8988T (cell line): ENCODE results near the gene SCUBE1.

Experiments used
- DNase-seq: peaks from one replicate; pipeline ENCODE4 v3.0.0; 2011

The SCUBE1 gene

GRCh38 chr22:43325176-43325575, 18.0 kb downstream of the SCUBE1 start:
- no peak for DNase-seq

DNA sequence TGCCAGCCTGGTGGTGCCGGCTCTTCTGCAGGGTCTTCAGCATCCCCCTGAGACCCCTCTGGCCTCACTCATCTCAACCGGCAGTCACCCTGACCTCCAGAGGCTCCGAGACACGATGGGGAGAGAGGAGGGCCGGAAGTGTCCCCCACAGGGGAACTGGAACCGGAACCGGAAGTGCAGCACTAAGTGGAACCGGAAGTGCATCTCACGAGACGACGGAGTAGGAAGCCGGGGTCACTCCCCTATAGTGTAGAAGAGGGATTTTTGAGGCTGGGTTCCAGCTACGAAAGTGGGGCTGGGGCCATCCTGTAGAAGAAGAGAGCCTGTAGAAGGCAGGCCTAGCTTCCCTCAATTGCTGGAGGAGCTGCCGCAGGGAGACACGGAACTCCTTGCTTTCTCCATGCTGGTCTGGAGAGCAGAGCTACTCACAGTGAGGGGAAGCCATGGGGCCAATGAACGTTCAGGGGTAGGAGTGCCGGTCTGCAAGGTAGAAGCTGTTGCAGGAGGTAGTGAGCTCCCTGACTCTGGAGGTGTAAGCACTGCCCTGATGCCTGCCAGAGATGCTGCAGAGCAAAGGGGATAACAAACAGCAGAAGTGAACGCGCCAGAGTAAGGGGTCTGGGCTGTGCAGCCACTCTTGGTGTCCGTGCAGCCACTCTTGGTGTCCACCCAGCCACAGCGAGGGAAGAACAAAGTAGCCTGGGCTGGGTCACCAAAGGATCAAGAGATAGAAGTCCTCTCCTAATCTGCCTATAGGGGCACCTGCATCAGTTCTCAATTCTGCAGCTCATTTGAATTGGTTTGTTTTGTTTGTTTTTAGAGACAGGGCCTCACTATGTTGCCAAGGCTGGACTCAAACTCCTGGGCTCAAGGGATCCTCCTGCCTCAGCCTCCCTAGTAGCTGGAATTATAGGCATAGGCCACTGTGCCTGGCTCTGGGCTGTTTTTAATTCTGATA, 21.9 kb downstream of the SCUBE1 start:
- no peak for DNase-seq

DNA sequence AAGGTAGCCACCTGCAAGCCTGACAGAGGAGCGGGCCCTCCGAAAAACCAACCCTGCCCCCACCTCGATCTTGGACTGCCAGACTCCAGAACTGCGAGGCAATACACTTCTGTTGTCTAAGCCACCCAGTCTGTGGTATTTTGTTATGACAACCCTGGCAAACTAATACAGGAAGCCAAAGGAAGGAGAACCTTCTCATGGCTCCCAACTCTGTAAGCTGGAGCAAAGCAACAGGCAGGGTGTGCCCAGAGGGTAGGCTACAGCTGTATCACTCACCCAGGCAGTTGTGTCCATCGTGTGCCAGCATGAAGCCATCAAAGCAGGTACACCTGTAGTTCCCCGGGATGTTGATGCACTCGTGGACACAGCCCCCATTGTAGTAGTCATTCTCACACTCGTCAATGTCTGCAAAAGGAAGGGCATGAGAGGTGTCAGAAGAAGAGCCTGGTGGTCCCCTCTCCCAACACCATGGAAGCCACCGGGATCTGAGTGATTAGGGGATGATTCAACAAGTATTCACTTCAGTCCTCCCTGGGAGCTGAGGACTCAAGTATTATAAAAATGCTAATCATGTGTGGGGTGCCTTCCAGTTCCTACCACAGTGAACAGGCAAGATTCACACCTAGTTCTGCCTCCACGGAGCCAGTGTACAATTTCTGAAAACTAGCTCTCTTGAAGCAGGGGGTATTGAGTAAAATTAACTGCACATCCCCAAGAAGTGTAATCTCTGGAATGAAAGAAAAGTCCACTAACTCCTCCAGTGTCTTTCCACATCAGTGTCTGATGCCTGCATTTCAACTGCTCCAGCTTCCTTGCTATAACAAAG, 23.3 kb downstream of the SCUBE1 start:
- no peak for DNase-seq

DNA sequence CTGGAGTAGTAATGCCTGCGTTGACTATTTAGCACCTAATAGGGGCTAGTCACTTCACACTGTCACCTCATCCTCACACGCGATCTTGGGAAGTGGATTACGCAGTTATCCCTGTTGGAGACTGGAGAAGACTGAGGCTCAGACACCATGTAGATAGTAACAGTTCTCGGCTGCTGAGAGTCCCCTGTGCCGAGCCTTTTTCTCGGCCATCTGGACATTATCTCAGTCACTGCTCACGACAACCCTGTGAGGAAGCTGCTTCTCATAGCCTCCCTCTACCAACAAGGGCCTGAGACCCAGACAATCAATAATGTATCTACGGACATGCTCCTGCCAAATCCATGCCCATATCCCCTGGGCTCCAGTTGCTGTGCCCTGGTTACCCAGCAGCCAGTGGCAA, 25.9 kb downstream of the SCUBE1 start:
- DNase-seq: no peak

- DNase-seq: no peak
Measured at GRCh38 chr22:43315687-43316217, 27.4 kb downstream of the SCUBE1 start.

- DNase-seq: no peak
Measured at GRCh38 chr22:43314611-43315010, 28.6 kb downstream of the SCUBE1 start.

DNA sequence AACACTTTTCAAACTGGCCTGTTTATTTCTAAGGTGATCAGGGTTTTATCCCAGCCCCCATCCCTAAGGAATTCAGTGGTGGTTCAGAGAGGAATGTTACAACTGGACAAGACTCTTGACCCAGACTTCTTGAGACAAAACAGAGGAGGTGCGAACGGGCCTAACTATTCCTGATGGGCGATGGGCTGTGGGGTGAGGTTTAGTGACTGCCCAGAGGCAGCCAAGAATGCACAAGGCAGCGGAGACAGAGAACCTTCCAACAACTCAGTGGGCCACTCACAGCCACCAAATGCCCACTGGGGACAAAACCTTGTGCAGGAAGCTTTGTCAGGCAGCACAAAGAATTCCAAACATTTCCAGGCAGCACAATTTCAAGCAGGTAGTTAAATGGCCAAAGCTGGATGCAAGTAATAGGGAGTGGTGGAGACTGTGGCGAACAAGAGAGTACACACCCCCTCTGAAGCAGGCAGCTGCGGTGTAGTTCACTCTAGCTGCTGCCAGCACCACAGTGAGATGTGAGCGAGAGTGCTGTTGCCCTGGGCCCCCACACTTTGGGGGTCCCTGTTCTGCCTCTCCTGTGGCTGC, 29.2 kb downstream of the SCUBE1 start:
- no peak for DNase-seq

GRCh38 chr22:43313244-43313889, 29.8 kb downstream of the SCUBE1 start:
- no peak for DNase-seq

DNA sequence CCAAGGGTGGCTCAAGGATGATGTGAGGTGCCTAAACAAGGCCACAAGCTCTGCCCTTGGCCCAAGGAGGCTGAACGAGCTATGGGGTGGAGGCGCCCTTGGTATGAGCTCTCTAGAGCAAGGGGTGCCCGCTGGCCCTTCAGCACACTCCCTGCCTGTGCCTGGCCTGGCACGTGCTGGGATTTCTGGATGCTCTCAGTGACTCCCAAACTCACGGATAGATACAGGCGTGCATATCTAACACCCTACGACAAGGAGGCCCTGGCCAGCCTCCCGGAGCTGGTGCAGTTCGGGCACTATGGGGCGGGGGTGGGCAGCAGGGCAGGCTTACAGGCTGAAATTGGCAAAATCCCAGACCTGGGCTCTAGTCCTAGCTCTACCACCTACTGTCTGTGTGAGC, 30.6 kb downstream of the SCUBE1 start:
- no peak for DNase-seq

GRCh38 chr22:43310798-43311197, 32.4 kb downstream of the SCUBE1 start:
- DNase-seq: no peak

GRCh38 chr22:43310311-43310710, 32.9 kb downstream of the SCUBE1 start:
- DNase-seq: no peak

- DNase-seq: no peak
Measured at GRCh38 chr22:43308836-43309235, 34.3 kb downstream of the SCUBE1 start.

DNA sequence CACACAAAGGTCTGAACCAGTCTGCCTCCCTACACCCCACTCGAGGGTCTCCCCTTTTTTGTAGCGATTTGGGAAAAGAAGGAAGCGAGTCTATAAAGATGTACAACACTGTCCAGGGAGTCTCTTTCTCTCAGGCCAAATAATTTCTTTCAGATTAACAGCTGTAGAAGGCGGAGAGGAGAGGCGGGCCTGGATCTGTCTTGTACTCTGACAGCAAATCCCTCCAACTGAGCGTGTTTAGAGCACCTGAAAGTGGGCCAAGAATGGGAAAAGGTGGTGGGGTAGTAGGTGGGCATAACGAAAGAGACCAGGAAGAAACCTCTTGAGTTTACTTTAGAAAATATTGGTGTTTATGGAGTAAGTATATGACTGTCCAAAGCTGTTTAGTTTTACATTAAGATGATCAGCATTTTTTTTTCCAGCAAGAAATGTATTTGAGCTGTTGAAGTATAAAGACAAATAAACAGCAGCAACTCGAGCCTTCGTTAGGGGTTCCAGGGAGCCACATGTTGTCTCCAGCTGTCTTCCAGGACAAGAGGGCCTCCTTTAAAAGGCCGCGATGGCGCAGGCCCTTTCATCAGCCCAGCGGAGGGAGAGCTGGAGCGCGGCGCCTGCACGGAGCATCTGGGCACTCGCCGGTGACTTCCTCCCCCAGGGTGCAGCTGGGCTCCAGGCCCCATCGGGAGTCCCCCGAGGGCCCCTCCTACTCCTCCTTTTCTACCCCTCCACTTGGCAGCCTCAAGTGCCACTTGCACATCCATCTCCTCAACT, 34.9 kb downstream of the SCUBE1 start:
- DNase-seq: no peak

- DNase-seq: no peak
Measured at GRCh38 chr22:43305806-43306205, 37.4 kb downstream of the SCUBE1 start.

GRCh38 chr22:43304831-43305590, 38.2 kb downstream of the SCUBE1 start:
- no peak for DNase-seq

DNA sequence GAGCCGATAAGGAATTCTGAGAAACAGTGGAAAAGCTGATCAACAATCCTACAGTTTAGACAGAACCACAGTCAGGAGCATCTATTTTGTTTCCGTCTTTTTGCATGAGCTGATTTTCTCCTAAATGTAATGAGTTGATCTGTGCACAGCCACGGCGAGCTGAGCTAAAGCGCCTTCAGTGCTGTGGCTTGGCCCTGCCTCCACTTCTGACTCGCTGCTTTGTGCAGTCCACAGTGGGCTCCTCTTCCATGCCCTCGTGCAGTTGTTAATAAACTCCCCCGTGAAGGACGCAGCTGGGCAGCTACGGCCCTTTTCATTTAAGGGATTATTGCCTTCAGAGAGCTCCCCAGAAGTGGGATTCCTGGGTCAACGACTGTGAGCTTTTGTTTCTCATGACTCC, 39.4 kb downstream of the SCUBE1 start:
- no peak for DNase-seq

DNA sequence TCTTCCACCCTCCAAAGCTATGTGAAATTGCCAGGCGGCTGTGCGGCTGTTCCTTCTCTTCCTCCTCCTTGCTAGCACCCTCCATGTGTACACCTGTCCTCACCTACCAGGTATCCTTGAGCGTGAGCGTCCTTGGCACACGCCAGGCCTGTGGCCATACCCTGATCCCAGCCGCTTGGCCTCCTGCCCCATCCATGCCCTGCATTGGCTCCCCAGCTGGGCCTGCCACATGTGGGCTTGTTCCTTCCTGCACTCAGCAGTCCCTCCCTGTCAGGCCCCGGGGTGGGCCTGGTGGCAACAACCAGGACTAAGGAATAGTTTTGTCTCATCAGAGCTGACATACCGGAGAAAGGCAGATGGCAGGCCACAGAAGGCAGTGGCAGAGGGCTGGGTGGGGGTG, 40.0 kb downstream of the SCUBE1 start:
- DNase-seq: no peak

- no peak for DNase-seq
Measured at GRCh38 chr22:43302531-43303041, 40.6 kb downstream of the SCUBE1 start.

DNA sequence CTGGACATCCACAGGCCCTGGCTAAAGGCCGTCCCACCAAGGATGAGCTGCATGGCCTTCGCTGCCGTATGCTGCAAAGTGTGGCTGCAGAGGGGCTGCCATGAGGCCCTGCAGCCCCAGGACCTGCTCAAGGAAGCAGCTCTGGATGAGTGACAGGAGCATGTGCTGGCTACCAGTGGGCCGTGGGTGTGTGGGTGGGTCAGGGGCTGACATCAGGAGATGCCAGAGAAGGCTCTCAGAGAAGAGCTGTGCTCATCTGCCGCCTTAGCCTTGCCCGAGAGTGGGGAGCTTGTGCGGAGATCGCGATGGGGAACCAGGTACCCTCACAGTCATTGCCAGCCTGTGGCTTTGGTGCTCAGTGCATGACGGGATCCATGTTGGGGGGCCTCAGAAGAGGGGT, 41.3 kb downstream of the SCUBE1 start:
- DNase-seq: no peak

DNA sequence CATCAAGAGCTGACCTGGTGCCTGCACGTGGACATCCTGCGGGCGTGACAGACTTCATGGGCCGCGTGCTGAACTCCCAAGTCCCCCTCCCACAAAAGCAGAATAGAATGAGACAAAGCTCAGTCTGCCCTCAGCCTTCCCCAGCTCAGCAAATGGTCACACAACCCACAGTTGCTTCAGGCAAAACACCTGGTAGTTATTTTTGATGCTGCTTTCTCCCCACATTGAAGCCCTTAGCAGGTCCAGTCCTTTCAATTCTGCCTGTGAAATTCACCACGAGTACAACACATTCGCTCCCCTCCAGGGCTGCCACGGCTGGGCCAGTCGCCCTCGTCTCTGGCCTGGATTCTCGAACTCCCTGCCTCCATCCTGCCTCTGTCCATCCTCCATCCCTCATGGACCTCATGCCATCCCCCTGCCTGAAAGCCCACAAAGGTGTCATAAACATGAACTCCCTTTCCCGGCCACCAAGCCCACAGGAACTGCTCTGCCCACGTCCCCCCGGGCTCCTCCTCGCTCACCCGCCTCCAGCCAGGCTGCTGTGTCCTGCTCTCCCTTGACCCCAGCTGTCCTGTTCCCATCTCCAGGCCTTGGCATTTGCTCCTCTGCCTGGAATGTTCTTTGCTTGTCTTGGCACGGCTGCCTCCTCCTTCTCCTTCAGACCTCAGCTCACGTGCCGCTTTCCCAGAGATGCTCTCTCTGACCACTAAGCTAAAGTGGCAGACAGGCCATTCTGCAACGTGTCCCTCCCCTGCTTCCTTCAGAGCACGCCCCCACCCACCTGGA, 42.1 kb downstream of the SCUBE1 start:
- no peak for DNase-seq
